Measurements from ENCODE around the gene ZNF474. TPM values are rescaled to one million over a fixed set of nuclear protein-coding genes. Genes with fewer than 3 reads are reported as not detected.

Gene ZNF474
- total RNA-seq, 2 donors from 2014 or later: 0.31 TPM; not detected in 1

DNA sequence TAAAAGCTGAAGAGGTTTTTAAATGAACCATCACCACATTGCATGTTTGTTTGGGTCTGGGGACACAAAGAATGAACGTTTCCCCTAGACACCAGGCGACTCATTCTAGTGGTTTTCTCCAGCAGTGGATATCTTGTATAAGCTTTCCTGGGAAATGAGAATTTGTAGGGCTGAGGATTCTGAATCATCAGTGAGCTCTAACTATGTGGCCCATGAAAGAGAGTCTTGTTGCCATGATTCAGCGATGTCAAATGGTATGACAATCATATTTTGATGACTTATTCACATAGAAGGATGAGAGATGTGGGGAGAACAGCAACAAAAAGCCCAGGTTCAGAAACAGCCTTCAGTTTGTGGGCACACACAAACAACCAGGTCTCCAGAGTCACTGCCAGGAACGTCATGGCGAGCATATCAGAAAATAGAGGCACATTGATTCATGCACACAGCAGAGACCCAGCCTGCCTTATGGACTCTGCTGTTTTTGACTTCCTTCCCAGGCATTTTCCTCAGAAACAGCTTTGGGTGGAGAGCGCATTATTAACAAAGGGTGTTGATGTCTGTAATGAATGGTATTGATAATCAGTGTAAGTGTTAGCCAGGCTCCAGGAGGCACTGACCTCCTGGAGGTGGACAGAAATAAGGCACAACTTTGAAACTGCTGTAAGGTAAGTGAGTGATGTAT lies 13.3 kb downstream of the ZNF474 start:
- Mint-ChIP-seq H3K4me1 (peaks cover 7% of the 10 kb centered on the region), H3K36me3 (ENCODE audit: low read depth) (no peaks in the 10 kb centered on the region), H3K27ac (no peak overlapping the region), H3K4me3 (no peak overlapping the region), H3K9me3 (no peaks in the 10 kb centered on the region), H3K27me3 (ENCODE audit: insufficient read depth) (no peaks in the 10 kb centered on the region)
- Histone ChIP-seq H3K36me3 (ENCODE audit: control insufficient read depth, insufficient read depth, low read length) (no peaks in the 10 kb centered on the region), H3K9me3 (ENCODE audit: control insufficient read depth, low read length) (no peaks in the 10 kb centered on the region), H3K9ac (ENCODE audit: extremely low read depth, low read length, poor library complexity, severe bottlenecking) (no peak overlapping the region), H3K27ac (ENCODE audit: low read depth, low read length) (no peak overlapping the region), H3K4me1 (ENCODE audit: control insufficient read depth, insufficient read depth, low read length) (peaks cover 8% of the 10 kb centered on the region), H3K27me3 (ENCODE audit: control insufficient read depth, insufficient read depth, low read length, poor library complexity, severe bottlenecking) (no peaks in the 10 kb centered on the region), H3K4me3 (ENCODE audit: low read length) (no peak overlapping the region)
- 93 to 100% methylated on average over 3 to 6 of the region's 6 CpGs for WGBS, 2 experiments (ENCODE audit: insufficient coverage in 1 of 2, insufficient read length in 1 of 2)
- no peak for DNase-seq
- TF ChIP-seq, protein P1, sequence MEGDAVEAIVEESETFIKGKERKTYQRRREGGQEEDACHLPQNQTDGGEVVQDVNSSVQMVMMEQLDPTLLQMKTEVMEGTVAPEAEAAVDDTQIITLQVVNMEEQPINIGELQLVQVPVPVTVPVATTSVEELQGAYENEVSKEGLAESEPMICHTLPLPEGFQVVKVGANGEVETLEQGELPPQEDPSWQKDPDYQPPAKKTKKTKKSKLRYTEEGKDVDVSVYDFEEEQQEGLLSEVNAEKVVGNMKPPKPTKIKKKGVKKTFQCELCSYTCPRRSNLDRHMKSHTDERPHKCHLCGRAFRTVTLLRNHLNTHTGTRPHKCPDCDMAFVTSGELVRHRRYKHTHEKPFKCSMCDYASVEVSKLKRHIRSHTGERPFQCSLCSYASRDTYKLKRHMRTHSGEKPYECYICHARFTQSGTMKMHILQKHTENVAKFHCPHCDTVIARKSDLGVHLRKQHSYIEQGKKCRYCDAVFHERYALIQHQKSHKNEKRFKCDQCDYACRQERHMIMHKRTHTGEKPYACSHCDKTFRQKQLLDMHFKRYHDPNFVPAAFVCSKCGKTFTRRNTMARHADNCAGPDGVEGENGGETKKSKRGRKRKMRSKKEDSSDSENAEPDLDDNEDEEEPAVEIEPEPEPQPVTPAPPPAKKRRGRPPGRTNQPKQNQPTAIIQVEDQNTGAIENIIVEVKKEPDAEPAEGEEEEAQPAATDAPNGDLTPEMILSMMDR (conservative IDR thresholded peaks at IDR 0.05): no peak

DNA sequence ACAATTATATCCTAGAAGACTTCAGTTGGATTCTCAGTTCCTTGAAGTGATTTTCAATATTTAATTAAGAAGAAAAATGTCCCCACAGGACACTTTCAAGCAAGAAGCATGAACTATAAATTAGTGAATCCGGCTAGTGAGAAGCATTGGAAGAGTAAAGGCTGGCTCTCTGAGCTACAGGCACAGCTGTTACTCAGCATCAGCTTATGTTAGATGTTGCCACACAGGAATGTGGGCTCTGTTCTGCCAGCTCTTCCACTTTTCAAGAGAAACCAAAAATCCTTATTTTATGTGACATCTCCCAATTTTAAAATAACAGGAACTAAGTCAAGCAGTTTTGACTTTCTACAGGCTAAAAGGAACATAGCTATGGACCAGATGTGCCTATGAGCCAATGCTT lies 14.9 kb downstream of the ZNF474 start:
- TF ChIP-seq, protein P1 (conservative IDR thresholded peaks at IDR 0.05): no peak
- no peaks in the 10 kb centered on the region for H3K9me3 ChIP-seq (ENCODE audit: control insufficient read depth, low read length)
- WGBS, 2 experiments (ENCODE audit: insufficient coverage in 1 of 2, insufficient read length in 1 of 2): 92 to 100% methylated on average over 1 of the region's 1 CpG
- no peaks in the 10 kb centered on the region for H3K9me3 Mint-ChIP-seq
- H3K27me3 ChIP-seq (ENCODE audit: control insufficient read depth, insufficient read depth, low read length, poor library complexity, severe bottlenecking): no peaks in the 10 kb centered on the region
- H3K27ac ChIP-seq (ENCODE audit: low read depth, low read length): no peak overlapping the region
- H3K4me1 ChIP-seq (ENCODE audit: control insufficient read depth, insufficient read depth, low read length): peaks cover 8% of the 10 kb centered on the region
- no peak overlapping the region for H3K9ac ChIP-seq (ENCODE audit: extremely low read depth, low read length, poor library complexity, severe bottlenecking)
- H3K4me3 Mint-ChIP-seq: no peak overlapping the region
- no peak for DNase-seq
- no peak overlapping the region for H3K4me3 ChIP-seq (ENCODE audit: low read length)
- no peak overlapping the region for H3K27ac Mint-ChIP-seq
- H3K27me3 Mint-ChIP-seq (ENCODE audit: insufficient read depth): no peaks in the 10 kb centered on the region
- H3K36me3 ChIP-seq (ENCODE audit: control insufficient read depth, insufficient read depth, low read length): no peaks in the 10 kb centered on the region
- peaks cover 7% of the 10 kb centered on the region for H3K4me1 Mint-ChIP-seq
- no peaks in the 10 kb centered on the region for H3K36me3 Mint-ChIP-seq (ENCODE audit: low read depth)

DNA sequence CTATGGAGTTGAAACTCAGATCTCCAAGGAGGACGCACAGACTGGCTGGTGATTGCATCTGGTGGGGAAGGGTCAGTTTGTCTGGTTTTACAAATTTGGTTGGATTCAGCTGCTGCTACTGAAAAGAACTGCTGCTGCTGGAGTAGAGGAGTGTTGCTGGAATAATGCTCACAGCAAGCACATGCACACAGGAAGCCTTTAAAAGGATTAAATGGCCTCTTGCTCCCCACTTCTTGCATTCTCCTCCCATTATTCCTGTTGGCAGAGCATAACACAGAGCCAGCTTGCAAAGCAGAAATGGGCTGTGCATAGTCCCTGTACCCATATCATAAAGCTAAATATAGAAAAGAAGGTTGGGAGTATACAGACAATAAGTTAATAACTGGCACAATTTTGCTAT lies 16.6 kb downstream of the ZNF474 start:
- no peaks in the 10 kb centered on the region for H3K27me3 Mint-ChIP-seq (ENCODE audit: insufficient read depth)
- DNase-seq: no peak
- Histone ChIP-seq H3K4me1 (ENCODE audit: control insufficient read depth, insufficient read depth, low read length) (peaks cover 8% of the 10 kb centered on the region), H3K27ac (ENCODE audit: low read depth, low read length) (no peak overlapping the region), H3K9ac (ENCODE audit: extremely low read depth, low read length, poor library complexity, severe bottlenecking) (no peak overlapping the region), H3K4me3 (ENCODE audit: low read length) (no peak overlapping the region), H3K36me3 (ENCODE audit: control insufficient read depth, insufficient read depth, low read length) (no peaks in the 10 kb centered on the region), H3K9me3 (ENCODE audit: control insufficient read depth, low read length) (no peaks in the 10 kb centered on the region), H3K27me3 (ENCODE audit: control insufficient read depth, insufficient read depth, low read length, poor library complexity, severe bottlenecking) (no peaks in the 10 kb centered on the region)
- no peak overlapping the region for H3K4me3 Mint-ChIP-seq
- no peaks in the 10 kb centered on the region for H3K9me3 Mint-ChIP-seq
- H3K4me1 Mint-ChIP-seq: peaks cover 7% of the 10 kb centered on the region
- H3K27ac Mint-ChIP-seq: no peak overlapping the region
- WGBS, 2 experiments (ENCODE audit: insufficient coverage in 1 of 2, insufficient read length in 1 of 2): 93% methylated on average over 1 of the region's 1 CpG; no CpG with 5 or more reads in 1 of the 2 experiments
- TF ChIP-seq, protein P1 (conservative IDR thresholded peaks at IDR 0.05): no peak
- no peaks in the 10 kb centered on the region for H3K36me3 Mint-ChIP-seq (ENCODE audit: low read depth)

All from endodermal cell (in vitro differentiated cells).